Brain microvascular endothelial cell (primary cell): Measurements from ENCODE around the gene MAPKAPK2.

Experiments
- DNase-seq: peaks from one replicate; pipeline ENCODE4 v3.0.0-alpha.2; 2020
- H3K27ac ChIP-seq: fragments of 250-450 bp; sonication (Bioruptor Pico); 2 replicates; pipeline ENCODE4 v1.5.1; 2020; ENCODE audit warnings: mild to moderate bottlenecking, moderate library complexity
- H3K27me3 ChIP-seq: fragments of 250-450 bp; sonication (Bioruptor Pico); replicated peaks from 2 replicates; pipeline ENCODE4 v1.5.1; 2020; ENCODE audit warnings: mild to moderate bottlenecking
- H3K36me3 ChIP-seq: fragments of 250-450 bp; sonication (Bioruptor Pico); replicated peaks from 2 replicates; pipeline ENCODE4 v1.5.1; 2020; ENCODE audit warnings: mild to moderate bottlenecking
- H3K4me3 ChIP-seq: 2 replicates; pipeline ENCODE4 v1.5.1; 2011; ENCODE audit warnings: low read depth, mild to moderate bottlenecking, control low read depth, low read length, moderate library complexity
- CTCF ChIP-seq: IDR thresholded peaks from 2 replicates; pipeline ENCODE4 v1.5.1; 2011; ENCODE audit warnings: low read depth, mild to moderate bottlenecking, moderate library complexity, low read length, control low read depth, inconsistent platforms; ENCODE audit errors: missing control alignments
- in situ Hi-C: cut with HindIII; loops from 2 replicates; pipeline ENCODE4 v1.10.0; 2017; ENCODE audit warnings: low sequenced_read_pairs, low pct_ligation_motif_present

Gene MAPKAPK2

GRCh38 chr1:206668351-206668750 is 16.4 kb upstream of the MAPKAPK2 start:
- Histone ChIP-seq H3K36me3 (no peaks in the 10 kb centered on the region), H3K27me3 (peaks cover 10% of the 10 kb centered on the region), H3K27ac (no peak overlapping the region), H3K4me3 (no peak overlapping the region)
- no peak for TF ChIP-seq CTCF
- DNase-seq: no peak
- in situ Hi-C loops: no loop called here

GRCh38 chr1:206668874-206669410 is 15.8 kb upstream of the MAPKAPK2 start:
- no peaks in the 10 kb centered on the region for H3K36me3 ChIP-seq
- no peak for TF ChIP-seq CTCF
- H3K4me3 ChIP-seq: no peak overlapping the region
- DNase-seq: no peak
- peaks cover 5% of the 10 kb centered on the region for H3K27me3 ChIP-seq
- in situ Hi-C loops: no loop called here
- H3K27ac ChIP-seq: no peak overlapping the region

GRCh38 chr1:206672011-206672688 is 12.6 kb upstream of the MAPKAPK2 start:
- no peak overlapping the region for H3K4me3 ChIP-seq

GRCh38 chr1:206672844-206673758 is 11.6 kb upstream of the MAPKAPK2 start:
- no peak for TF ChIP-seq CTCF
- Histone ChIP-seq H3K27ac (peak overlapping the region; percentile 21), H3K4me3 (no peak overlapping the region), H3K27me3 (no peaks in the 10 kb centered on the region), H3K36me3 (no peaks in the 10 kb centered on the region)
- peak; percentile 54 for DNase-seq
- in situ Hi-C loops: no loop called here

More at GRCh38 chr1:206672011-206672688, 12.6 kb upstream of the MAPKAPK2 start:
- DNase-seq: no peak
- Histone ChIP-seq H3K36me3 (no peaks in the 10 kb centered on the region), H3K27me3 (no peaks in the 10 kb centered on the region), H3K27ac (no peak overlapping the region)
- no peak for TF ChIP-seq CTCF
- in situ Hi-C loops: no loop called here

- DNase-seq: no peak
- Histone ChIP-seq H3K27me3 (no peaks in the 10 kb centered on the region), H3K27ac (peak overlapping the region; percentile 66), H3K36me3 (no peaks in the 10 kb centered on the region), H3K4me3 (no peak overlapping the region)
- TF ChIP-seq CTCF: no peak
- in situ Hi-C loops: no loop called here
Measured at GRCh38 chr1:206674236-206674635, 10.5 kb upstream of the MAPKAPK2 start.
